HPDE6-E6E7 (cell line): ENCODE data around the gene SDSL.
A peak's percentile ranks its signal among the peaks of the same experiment; 100 is the strongest.

Source experiments
- DNase-seq: peaks from one replicate; pipeline ENCODE4 v3.0.0; 2011; ENCODE audit warnings: missing footprints; ENCODE audit errors: extremely low spot score

SDSL gene

GRCh38 chr12:113449299-113449698 lies 27.1 kb downstream of the SDSL start:
- no peak for DNase-seq

- no peak for DNase-seq
These were observed 27.7 kb downstream of the SDSL start for GRCh38 chr12:113449839-113450238.

GRCh38 chr12:113452458-113452857 lies 30.3 kb downstream of the SDSL start:
- DNase-seq, result no peak

DNA sequence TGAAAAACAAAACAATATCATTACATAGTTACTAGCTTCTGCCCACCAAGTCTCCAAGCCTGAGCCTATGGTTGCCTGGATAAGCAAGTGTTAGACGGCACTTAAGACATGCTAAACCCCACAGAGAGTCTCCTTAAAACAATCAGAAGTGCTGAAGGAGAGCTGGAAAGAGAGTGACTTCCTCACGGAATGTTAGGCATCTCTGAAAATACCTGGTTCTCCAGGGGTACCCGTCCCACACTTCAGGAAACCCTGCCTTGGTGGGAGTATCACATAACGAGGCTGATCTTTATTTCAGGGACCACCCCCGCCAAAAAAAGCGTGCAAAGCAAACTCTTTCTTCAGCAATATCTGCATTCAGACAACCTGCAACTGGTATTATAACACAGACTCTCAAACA lies 31.1 kb downstream of the SDSL start:
- DNase-seq, result no peak

GRCh38 chr12:113456199-113456598 lies 34.0 kb downstream of the SDSL start:
- no peak for DNase-seq

- no peak for DNase-seq
These were observed 34.6 kb downstream of the SDSL start for GRCh38 chr12:113456761-113457160.

- DNase-seq, result no peak
These were observed 35.0 kb downstream of the SDSL start for GRCh38 chr12:113457185-113457584.

- DNase-seq, result no peak
These were observed 35.5 kb downstream of the SDSL start for GRCh38 chr12:113457710-113458109.

DNA sequence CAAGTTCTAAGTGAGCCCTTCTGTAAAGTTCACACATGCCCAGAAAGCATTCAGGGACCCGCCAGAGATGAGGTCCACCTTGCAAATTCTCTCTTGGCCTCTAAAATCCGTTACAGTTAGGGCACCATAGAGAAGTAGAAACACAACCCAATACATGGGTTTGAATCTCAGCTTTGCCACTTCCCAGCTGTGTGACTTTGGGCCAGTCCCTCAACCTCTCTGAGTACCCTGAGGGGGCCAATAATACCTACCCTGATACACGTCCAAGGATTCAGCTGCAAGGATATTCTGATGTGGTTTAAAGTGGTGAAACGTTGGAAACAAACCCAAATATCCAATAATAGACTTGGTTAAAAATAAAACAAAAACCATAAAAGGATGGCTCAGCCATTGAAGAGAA lies 37.8 kb downstream of the SDSL start:
- DNase-seq, result no peak

- no peak for DNase-seq
These were observed 39.5 kb downstream of the SDSL start for GRCh38 chr12:113461666-113462065.

DNA sequence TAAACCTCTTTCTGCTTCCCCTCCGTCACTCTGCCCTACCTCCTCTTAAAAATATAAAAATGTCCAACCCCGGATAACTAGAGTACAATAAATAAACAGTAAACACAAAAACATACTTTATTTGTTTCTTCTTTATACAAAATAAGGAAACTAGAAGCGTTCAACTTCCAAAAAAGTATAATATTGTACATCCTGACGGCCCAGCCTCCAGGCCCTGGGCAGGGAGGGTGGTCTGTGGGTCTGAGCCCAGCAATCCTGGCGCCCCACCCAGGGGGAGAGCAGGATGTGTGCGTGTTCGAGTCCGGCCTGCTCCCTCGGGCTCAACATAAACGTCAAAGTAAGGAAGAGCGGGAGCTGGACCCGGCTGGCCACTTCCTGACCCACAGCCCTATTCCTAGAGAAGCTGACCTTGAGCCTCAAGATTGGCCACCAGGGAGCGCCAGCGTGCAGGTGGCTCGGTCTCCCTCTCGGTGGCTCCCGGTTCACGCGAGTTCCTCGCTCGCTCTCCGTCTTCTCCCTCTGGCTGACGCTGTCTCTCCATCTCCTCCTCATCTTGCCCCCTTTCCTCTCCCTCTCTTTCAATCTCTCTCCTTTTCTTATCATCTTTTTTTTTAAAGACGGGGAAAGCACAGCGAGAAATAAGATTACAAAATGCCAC lies 40.1 kb downstream of the SDSL start:
- DNase-seq, result peak; percentile 51

GRCh38 chr12:113462998-113463745 lies 41.0 kb downstream of the SDSL start:
- no peak for DNase-seq

GRCh38 chr12:113463746-113464451 lies 41.7 kb downstream of the SDSL start:
- no peak for DNase-seq

DNA sequence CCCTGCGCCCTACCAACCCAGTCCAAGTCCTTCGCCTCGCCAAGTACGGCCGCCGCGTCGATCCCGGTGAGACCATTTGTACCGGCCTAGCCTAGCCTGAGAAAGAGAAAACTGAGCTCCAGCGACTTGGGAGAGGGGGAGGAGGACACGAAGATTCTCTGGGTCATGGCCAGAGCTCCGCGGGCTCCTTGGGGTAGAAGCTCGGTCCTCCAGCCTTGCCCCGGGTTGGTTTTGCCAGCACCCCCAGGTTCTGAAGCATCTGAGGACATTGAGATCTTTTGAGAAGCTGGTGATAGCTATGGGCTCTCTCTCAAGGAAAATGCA lies 42.2 kb downstream of the SDSL start:
- no peak for DNase-seq

GRCh38 chr12:113464852-113465719 lies 42.9 kb downstream of the SDSL start:
- DNase-seq, result no peak

GRCh38 chr12:113465808-113466453 lies 43.8 kb downstream of the SDSL start:
- DNase-seq, result no peak

GRCh38 chr12:113466454-113467141 lies 44.4 kb downstream of the SDSL start:
- no peak for DNase-seq

DNA sequence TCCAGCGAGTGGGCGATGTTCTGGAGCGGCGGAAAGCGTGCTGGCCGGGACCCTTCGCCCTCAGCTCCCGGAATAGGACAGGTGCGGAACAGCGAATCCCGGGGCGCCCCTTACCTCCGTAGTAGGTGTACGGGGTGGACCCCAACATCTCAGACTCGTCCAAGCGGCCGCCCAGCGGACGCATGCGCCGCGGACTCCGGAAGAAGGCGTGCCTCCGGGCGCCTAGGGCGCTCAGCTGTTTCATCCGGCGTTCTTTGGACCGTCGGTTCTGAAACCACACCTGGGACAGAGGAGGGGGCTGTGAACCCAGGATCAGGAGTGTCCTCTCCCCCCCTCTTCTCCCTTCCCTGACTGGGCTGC lies 44.9 kb downstream of the SDSL start:
- DNase-seq, result no peak

- no peak for DNase-seq
These were observed 45.6 kb downstream of the SDSL start for GRCh38 chr12:113467502-113468364.
